OCI-LY7 (cell line): ENCODE results near the gene RHO. TPM values are rescaled to one million over a fixed set of nuclear protein-coding genes. Genes with fewer than 3 reads are reported as not detected.

ENCODE experiments used
- BruUV-seq: library from RNA; stranded (reverse); fragments of 400-500 nt; replicated peaks from 2 replicates; lab custom pipeline; 2021; lab: Mats Ljungman, UMichigan
- CTCF ChIA-PET: fragments of 300-600 bp; sonication (Branson Sonifier 250); formaldehyde crosslinking; loops from one replicate; lab custom pipeline; 2022; ENCODE audit warnings: antibody characterized with exemption; ENCODE audit not compliant: unreplicated experiment; lab: Charles Lee
- POLR2A ChIA-PET: fragments of 300-600 bp; sonication (Branson Sonifier 250); formaldehyde crosslinking; loops from one replicate; lab custom pipeline; 2022; ENCODE audit warnings: antibody characterized with exemption; lab: Charles Lee
- DNase-seq: peaks from one replicate; pipeline ENCODE4 v3.0.0-alpha.2; 2015; ENCODE audit warnings: low spot score
- H2AFZ ChIP-seq: fragments of 200-600 bp; sonication (generic), shearing (Covaris generic); 2 replicates; pipeline ENCODE4 v1.6.1; 2014; ENCODE audit warnings: mild to moderate bottlenecking, antibody characterized with exemption, low read length, moderate library complexity
- H3K27ac ChIP-seq: fragments of 200-600 bp; sonication (generic); 2 replicates; pipeline ENCODE4 v1.5.1; 2014; ENCODE audit warnings: mixed run types, low read depth, mild to moderate bottlenecking, moderate library complexity, low read length, inconsistent platforms; ENCODE audit not compliant: poor library complexity, severe bottlenecking
- H3K36me3 ChIP-seq: fragments of 200-600 bp; sonication (generic); 2 replicates; pipeline ENCODE4 v1.6.1; 2014; ENCODE audit warnings: mild to moderate bottlenecking, antibody characterized with exemption, low read length, moderate library complexity, mixed read lengths; ENCODE audit not compliant: insufficient read depth
- H3K4me1 ChIP-seq: fragments of 200-600 bp; sonication (generic); 2 replicates; pipeline ENCODE4 v1.5.1; 2014; ENCODE audit warnings: mild to moderate bottlenecking, low read length; ENCODE audit not compliant: insufficient read depth, poor library complexity, severe bottlenecking
- H3K4me2 ChIP-seq: fragments of 200-600 bp; sonication (generic); 2 replicates; pipeline ENCODE4 v1.6.1; 2014; ENCODE audit warnings: mild to moderate bottlenecking, low read length
- H3K4me3 ChIP-seq: fragments of 200-600 bp; sonication (generic); 2 replicates; pipeline ENCODE4 v1.5.1; 2014; ENCODE audit warnings: mild to moderate bottlenecking, low read depth, low read length; ENCODE audit not compliant: poor library complexity, severe bottlenecking
- H3K79me2 ChIP-seq: fragments of 200-600 bp; sonication (generic); 2 replicates; pipeline ENCODE4 v1.6.1; 2016; ENCODE audit warnings: low read depth, mild to moderate bottlenecking, low read length, moderate library complexity, mixed read lengths; ENCODE audit not compliant: insufficient read depth
- H3K9me2 ChIP-seq: fragments of 200-600 bp; sonication (generic); 2 replicates; pipeline ENCODE4 v1.6.1; 2016; ENCODE audit warnings: mild to moderate bottlenecking, low read length, mixed read lengths; ENCODE audit not compliant: insufficient read depth
- H3K9me3 ChIP-seq: fragments of 200-600 bp; sonication (generic); 2 replicates; pipeline ENCODE4 v1.6.1; 2014; ENCODE audit warnings: mild to moderate bottlenecking, mixed run types, low read length, mixed read lengths
- H4K20me1 ChIP-seq: fragments of 200-600 bp; sonication (generic); 2 replicates; pipeline ENCODE4 v1.6.1; 2014; ENCODE audit warnings: mild to moderate bottlenecking, antibody characterized with exemption, low read length, moderate library complexity, mixed read lengths; ENCODE audit not compliant: insufficient read depth
- CTCF ChIP-seq: fragments of 200-600 bp; sonication (generic); conservative IDR thresholded peaks from 2 replicates; pipeline ENCODE4 v1.5.1; 2014; ENCODE audit warnings: mild to moderate bottlenecking, antibody characterized with exemption, low read length, moderate library complexity, mixed read lengths
- EZH2phosphoT487 ChIP-seq: fragments of 200-600 bp; sonication (generic); IDR thresholded peaks from 2 replicates; pipeline ENCODE4 v1.6.1; 2018; ENCODE audit warnings: low read depth, borderline replicate concordance, mild to moderate bottlenecking, mixed run types, antibody characterized with exemption, low read length, moderate library complexity, mixed read lengths
- intact Hi-C: fragments of 100-400 bp; cut with micrococcal nuclease; formaldehyde crosslinking; loops from one replicate; pipeline ENCODE4 v1.10.0; 2022; ENCODE audit not compliant: unreplicated experiment
- total RNA-seq, 2 experiments: library from RNA; depleted of rRNA in 1 of 2; stranded (reverse); fragments of >200 nt in 1 of 2; shearing (Covaris generic) in 1 of 2; gene quantifications; 2 replicates each; pipeline ENCODE4 v1.2.3, GENCODE V29; 2014 to 2022

Gene RHO
- total RNA-seq, 2 experiments from 2014 or later = not detected

DNA sequence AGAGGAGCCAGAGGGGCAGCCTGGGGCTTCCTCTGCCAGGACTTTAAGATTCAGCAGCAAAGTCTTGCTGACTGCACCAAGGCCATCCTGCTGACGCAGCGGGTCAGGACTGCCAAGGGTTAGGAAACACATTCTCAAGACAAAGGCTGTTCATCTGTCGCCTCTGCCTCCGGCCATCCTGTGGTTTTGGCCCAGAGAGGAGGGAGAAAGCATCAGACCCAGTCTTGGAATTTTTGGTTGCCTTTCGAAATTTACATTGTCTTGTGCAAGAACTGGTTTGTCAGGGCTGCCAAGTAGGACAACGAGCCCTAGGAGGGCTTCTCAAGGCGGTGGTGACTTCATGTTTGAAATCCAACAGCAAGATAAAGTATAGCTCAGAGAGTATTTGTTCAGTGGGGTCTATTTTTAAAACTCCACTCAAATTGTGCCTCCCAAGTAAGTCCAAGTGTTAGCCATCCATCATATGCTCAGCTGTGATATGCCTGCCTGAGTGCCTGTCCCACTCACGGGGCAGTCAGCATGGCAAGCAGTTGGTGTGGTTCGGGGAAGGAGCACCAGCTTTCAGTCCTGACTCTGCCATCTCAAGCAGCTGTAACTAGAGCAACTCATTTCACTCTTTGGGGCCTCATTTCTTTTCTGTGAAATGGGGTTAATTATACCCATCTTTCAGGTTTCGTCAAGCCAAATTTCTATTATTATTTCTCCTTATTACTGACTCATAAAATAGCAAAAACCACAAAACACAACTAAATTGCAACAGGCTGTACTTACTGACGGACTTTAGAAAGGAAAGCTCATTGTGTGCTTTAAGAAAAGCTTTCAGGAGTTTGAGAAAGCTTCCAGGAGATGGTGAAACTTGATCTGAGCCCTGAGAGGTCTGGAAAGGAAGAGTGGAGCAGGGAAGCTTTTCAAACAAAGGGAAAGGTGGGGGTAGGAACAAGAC is 42.4 kb upstream of the RHO start:
- TF ChIP-seq CTCF (no peak), EZH2phosphoT487 (no peak)
- ChIA-PET CTCF (interaction anchor here (1.0 kb wide), 1 partner anchor 102 kb away, joined by 3 read pairs; no protein-coding TSS in a partner anchor), POLR2A (interaction anchor here (1.5 kb wide), 1 partner anchor 16 kb away, joined by 3 read pairs; no protein-coding TSS in a partner anchor)
- H3K9me2 ChIP-seq = no peaks in the 10 kb centered on the region
- no TSS peak for BruUV-seq
- H3K9me3 ChIP-seq = no peaks in the 10 kb centered on the region
- H3K79me2 ChIP-seq = no peaks in the 10 kb centered on the region
- no peak overlapping the region for H3K4me2 ChIP-seq
- peaks cover 7% of the 10 kb centered on the region for H3K36me3 ChIP-seq
- H2AFZ ChIP-seq = no peak overlapping the region
- no peak overlapping the region for H3K27ac ChIP-seq
- H3K4me3 ChIP-seq = no peak overlapping the region
- no peak for DNase-seq
- H3K4me1 ChIP-seq = no peaks in the 10 kb centered on the region
- no peaks in the 10 kb centered on the region for H4K20me1 ChIP-seq
- intact Hi-C loops = no loop called here

DNA sequence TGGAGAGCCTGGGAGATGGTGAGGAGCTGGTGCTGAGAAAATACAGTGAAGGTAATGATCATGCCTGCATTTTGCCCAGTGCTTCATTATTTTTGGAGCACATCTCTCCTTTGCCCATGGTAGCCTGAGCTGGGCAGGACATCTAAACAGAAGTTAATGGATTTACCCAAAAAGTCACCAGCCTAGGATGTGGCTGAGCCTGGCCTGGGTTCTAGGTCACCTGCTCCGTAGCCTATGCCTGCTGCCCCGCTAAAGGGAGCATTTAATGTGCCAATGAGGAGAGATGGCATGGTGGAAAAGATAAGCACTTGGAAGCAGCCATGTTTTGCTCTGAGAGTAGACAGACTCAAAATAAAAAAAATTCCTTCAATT is 41.8 kb upstream of the RHO start:
- intact Hi-C loops = no loop called here
- H2AFZ ChIP-seq = no peak overlapping the region
- no peaks in the 10 kb centered on the region for H3K9me2 ChIP-seq
- CTCF ChIA-PET = interaction anchor here (1.0 kb wide), 1 partner anchor 103 kb away, joined by 3 read pairs; no protein-coding TSS in a partner anchor
- H3K36me3 ChIP-seq = peaks cover 7% of the 10 kb centered on the region
- H3K79me2 ChIP-seq = no peaks in the 10 kb centered on the region
- BruUV-seq = no TSS peak
- DNase-seq = no peak
- no peak overlapping the region for H3K4me2 ChIP-seq
- no peak overlapping the region for H3K4me3 ChIP-seq
- POLR2A ChIA-PET = no interaction called here
- H3K27ac ChIP-seq = no peak overlapping the region
- no peaks in the 10 kb centered on the region for H4K20me1 ChIP-seq
- H3K9me3 ChIP-seq = no peaks in the 10 kb centered on the region
- TF ChIP-seq EZH2phosphoT487 = no peak
- TF ChIP-seq CTCF = no peak
- no peaks in the 10 kb centered on the region for H3K4me1 ChIP-seq
